ENCODE results near the gene MYO5C.
"Not testable (repeated sequence)": the region's sequence is repeated elsewhere in the genome, so short reads cannot be mapped to it uniquely, and the experiment has no call there.

MYO5C gene

DNA sequence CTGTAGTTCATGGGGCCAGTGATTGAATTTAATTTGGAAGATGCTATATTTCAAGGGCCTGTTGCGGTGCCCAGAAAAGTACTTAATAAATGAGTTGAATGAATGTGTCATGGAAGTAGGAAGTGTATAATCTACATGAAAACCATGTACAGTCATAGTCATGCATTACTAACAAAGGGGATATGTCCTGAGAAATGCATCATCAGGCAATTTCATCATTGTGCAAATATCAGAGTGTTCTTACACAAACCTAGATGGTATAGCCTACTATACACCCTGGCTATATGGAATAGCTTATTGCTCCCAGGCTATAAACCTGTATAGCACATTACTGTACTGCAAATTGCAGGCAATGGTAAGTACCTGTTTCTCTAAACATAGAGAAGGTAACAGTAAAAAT is 10.7 kb upstream of the MYO5C start:
- no peak for DNase-seq (ENCODE audit: low read depth in 2 of 2, low spot score in 1 of 2)

DNA sequence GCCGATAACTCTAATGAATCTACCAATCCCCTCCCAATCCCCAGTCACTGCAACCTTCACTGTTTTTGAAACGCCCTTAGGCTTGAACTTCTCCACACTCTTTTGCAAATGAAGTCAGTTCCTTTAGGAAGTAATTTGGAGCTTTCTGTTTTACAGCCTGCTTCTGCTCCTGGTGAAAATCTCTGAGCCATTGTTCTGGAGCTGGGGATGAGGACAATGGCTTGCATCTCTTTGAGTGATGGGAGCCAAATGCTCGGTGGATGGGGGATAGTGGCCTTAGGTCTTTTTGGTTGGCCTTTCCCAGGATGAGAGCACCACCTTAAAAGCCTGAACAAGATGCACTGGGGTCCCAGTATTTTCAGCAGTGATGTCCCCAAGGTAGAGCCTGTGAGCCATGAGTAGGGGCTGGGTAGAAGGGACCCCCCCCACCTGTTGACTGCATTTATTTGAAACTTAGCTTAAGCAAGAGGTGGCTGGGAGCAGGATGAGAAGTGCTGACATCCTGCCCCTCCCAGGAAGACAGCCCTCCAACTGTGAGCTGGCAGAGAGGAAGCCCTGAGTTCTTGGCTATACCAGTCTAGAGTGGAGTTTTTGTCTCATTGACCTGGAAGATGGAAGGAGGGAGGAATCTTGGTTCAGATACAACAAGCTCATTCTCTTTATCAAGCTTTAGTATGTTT is 7.6 kb upstream of the MYO5C start:
- DNase-seq (ENCODE audit: low read depth in 2 of 2, low spot score in 1 of 2): no peak

DNA sequence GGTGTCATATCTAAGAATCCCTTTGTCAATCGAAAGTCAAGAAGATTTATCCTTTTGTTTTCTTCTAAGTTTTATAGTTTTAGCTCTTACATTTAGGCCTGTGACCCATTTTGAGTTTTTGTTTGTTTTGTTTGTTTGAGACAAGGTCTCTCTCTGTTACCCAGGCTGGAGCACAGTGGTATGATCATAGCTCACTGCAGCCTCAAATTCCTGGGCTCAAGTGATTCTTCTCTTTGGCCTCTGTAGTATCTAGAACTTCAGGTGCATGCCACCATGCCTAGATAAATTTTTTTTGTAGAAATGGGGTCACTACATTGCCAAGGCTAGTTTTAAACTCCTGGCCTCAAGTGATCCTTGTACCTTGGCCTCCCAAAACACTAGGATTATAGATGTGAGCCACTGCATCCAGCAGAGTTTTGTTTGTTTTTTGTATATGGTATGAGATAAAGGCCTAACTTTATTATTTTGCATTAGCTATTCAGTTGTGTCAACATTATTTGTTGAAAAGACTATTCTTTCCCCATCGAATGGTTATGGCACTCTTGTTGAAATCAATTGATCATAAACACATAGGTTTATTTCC is 5.8 kb upstream of the MYO5C start:
- DNase-seq (ENCODE audit: low read depth in 2 of 2, low spot score in 1 of 2): no peak

DNA sequence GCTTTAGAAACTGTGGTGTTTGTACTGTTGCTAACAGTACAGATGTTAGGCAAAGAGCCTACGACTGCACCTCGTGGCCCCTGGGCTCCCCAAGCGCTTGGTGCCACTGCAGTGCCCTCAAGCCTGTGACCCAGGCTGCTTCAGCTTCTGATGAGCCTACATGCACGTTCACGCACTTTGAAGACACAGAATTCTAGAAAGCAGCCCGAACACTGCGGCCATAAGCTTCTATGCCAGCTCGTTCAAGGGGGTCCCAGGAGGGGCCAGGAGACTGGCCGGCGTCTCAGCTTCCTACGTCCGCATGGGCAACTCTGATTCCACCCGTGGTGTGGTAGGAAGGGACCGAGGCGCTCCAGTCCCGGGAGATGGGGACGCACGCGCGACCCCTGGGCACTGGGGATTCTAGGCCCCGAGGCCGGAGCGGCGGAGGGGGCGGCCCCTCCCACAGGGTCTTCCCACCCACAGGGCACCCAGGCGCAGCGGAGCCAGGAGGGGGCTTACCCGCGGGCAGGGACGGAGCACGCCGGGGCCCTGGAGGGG is 653 bp downstream of the MYO5C start:
- no peak for DNase-seq (ENCODE audit: low read depth in 2 of 2, low spot score in 1 of 2)

DNA sequence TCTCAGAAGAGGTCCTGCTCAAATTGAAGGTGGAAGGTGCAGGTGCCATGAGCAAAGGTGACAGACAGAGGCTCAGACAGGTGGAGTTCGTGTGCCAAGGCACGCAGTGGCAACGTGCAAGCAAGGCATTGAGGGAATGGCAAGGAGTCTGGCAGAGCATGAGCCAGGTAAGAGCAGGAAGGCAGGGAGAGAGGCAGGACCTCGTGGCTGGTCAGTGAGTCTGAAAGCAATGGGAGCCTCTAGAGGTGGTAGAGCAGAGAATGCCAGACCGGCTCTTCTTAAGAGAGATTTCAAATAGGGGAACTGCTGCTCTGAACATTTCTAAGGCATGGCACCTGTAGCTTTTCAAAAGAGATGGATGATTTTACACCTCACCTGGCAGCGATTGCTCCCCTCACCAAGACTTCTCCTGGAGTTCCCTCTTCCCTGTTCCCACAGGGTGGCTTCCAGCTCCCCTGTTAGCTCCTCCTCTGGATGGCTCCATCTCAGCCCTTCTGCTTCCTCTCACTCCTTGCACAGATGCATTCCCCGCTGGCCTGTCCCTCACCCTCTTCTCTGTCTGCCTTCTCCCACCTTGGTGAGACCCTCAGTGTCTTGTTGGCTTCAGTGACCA is 2.7 kb downstream of the MYO5C start:
- no peak for DNase-seq (ENCODE audit: low read depth in 2 of 2, low spot score in 1 of 2)

DNA sequence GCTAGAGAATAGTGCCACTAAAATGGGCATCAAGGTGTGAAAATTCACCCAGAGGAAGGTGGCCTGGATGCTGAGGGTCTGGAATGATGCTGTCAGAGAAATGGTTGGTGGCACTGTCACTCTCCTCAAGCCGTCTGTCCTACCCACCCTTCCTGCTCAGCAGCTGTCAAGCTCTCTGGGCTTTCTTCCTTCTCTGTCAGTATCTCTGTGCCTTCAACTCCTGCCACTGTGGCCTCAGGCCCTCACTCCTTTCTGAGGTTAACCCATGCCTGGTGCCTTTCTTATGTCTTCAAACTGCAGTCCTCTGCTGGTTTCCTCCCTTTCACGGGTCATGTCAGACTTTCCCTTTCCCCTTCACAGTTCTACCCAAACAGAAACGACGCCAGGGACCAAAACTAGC is 4.4 kb downstream of the MYO5C start:
- no peak for DNase-seq (ENCODE audit: low read depth in 2 of 2, low spot score in 1 of 2)

DNA sequence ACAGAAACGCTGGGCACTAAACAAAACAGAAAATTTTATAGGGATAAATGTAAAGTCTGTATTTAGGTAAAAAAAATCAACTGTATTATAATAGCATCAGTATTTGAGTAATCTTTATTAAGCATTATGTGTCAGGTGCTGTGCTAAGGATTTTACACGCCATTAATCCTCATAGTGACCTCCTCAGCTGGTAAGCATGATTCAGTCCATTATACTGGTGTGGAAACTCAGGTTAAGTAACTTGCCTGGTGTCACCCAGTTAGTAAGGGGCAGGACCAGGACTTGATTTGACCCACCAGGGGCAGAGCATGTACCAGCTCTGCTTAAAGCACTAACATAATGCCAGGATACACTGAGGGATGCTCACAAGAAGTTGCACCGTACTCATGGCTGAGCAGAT is 4.8 kb downstream of the MYO5C start:
- DNase-seq (ENCODE audit: low read depth in 2 of 2, low spot score in 1 of 2): no peak

DNA sequence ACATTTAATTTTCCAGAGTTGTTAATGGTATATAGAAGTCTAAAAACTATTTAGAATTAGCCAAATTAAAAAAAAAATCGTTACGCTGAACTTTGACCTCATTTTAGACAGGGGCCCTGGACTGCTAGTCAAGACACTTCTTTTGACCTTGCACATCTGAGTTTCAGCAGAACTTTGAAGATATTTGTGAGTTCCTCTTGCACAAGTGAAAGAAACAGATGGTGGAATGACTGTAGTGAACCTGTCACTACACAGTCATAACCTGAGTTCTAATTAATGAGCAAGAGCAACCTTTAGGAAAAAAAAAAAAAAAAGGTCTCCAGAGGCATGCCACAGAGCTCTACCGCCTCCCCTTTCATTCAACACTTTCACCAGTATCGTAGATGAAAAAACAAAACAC is 5.3 kb downstream of the MYO5C start:
- no peak for DNase-seq (ENCODE audit: low read depth in 2 of 2, low spot score in 1 of 2)

DNA sequence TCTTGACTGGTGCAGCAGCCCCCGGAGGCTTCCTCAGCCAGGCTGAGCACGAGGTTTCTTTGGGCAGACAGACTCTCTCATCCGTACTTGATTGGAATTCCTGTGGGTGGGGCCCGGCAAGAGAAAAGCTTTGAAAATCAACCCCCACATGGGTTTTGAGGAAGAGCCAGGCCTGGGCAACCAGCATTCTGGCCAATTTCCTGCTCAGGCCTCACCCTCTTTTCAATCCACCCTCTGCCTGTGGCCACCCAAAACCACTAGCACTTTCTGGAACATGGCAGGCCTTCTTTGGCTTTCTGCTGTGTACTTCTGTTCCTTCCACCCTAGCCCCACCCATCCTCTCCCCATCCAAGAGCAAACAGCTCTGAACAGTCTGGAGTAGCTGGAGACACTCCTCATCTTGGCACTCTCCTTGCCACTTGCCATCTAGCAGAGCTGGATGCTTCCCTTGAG is 5.9 kb downstream of the MYO5C start:
- DNase-seq (ENCODE audit: low read depth in 2 of 2, low spot score in 1 of 2): no peak

DNA sequence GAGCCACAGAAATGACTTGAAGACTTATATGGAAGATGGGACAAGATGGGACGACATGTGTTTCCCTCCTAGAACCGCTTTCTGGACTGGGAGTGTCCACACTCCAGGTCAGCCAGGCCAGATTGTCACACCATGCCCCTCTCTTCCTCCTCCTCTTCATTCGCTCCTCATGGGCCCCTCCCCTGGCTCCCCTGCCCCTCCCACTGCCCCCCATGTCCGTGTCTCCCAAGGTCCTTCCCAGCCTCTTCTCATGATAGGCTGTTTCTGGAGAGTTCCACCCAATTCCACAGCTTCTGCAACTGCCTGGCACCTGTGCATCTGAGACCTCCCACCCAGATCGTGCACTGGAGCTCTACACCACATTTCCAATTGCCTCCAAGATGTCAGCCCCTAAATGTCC is 6.6 kb downstream of the MYO5C start:
- DNase-seq (ENCODE audit: low read depth in 2 of 2, low spot score in 1 of 2): no peak

DNA sequence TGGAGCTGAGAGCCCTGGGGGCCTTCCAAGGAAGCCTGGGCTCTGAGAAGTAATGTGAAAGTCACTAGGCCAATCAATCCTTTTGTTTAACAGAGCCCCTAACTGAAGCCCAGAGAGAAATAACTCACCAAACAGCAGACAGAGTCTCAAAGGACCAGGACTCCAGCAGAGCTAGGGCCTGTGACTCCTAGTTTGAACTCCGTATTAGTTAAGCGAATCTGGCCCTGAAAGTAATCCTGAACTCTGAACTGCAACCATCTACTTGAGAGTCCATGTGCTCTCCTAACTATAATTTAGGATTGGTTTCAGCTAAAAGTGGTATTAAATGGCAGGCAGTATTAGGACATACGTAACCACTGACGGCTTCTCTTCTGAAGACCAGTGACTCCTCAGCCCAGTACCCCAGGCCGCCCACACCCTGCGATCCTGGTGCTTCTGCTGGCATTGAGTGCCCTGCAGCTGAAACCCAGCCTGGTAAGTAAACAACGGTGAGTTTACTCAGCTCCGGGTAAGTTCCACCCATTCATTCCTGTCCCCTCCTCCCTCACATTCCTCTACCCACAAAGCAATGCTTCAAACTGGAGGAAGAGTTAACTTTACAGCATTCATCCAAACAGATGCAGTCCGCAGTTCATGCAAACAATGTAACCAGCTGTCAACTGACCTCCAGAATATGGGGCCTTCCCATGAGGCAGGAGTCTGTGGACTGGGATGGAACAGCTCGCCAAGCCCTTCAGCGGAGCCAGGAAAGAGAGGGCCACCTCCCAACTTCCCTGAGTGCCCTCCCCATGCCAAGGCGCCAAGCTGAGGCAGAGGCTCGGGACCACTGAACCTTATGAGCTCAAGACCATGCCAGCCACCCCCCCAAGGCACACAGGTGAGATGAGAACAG is 7.3 kb downstream of the MYO5C start:
- no peak for DNase-seq (ENCODE audit: low read depth in 2 of 2, low spot score in 1 of 2)

DNA sequence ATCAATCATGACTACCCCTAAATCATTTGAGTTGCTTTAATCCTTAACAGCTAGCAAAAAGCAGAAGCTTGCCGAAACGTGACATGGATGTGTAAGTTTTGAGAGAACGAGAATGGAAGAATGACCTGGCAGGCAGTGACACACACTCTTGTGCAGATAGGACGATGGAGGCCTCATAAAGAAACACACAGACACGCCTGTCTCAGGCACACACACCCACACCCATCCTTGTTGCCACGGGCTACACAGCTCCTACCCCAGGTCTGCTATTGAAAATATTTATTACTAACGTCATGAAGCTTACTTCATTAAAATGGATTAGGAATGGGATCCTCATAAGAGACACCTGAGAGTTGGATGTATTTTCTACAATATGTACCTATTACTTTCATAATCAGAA is 8.5 kb downstream of the MYO5C start:
- no peak for DNase-seq (ENCODE audit: low read depth in 2 of 2, low spot score in 1 of 2)

DNA sequence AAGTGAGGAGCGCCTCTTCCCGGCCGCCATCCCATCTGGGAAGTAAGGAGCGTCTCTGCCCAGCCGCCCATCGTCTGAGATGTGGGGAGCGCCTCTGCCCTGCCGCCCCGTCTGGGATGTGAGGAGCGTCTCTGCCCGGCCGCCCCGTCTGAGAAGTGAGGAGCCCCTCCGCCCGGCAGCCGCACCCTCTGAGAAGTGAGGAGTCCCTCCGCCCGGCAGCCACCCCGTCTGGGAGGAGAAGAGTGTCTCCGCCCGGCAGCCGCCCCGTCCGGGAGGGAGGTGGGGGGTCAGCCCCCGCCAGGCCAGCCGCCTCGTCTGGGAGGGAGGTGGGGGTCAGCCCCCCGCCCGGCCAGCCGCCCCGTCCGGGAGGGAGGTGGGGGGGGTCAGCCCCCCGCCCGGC is 9.7 kb downstream of the MYO5C start:
- DNase-seq (ENCODE audit: low read depth in 2 of 2, low spot score in 1 of 2): not testable (repeated sequence)

DNA sequence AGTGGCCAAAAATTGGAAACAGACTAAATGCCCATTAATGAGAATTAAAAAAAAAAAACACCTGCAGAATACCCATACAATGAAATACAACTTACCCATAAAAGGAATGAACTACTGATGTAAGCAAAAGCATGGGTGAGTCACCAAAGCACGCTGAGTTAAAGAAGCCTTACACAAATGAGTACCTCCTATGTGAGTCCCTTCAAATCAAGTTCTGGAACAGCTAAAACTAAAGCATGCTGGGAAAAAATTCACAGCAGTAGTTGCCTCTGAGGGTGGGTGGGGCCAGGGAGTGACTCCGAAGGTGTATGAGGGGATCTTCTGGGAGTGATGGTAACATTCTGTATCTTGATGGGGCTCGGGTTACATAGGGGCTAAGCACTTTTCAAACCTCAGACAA is 11.4 kb downstream of the MYO5C start:
- DNase-seq (ENCODE audit: low read depth in 2 of 2, low spot score in 1 of 2): no peak

DNA sequence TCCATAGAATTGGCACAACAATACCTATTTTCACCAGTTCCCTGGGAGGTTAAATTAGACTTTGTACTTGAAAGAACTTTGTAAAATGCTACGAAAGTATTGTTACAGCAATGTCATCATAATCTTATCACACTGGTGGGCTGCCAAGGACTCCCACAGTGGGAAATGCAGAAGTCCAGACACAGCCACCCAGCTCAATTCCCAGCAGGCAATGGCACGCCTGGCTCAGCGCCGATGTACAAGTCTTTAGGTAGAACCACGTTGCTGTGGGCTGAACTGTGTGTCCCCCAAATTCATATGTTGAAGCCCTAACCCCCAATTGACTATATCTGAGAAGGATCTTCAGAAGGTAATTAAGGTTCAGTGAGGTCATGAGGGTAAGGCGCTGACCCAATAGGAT is 12.3 kb downstream of the MYO5C start:
- no peak for DNase-seq (ENCODE audit: low read depth in 2 of 2, low spot score in 1 of 2)

DNA sequence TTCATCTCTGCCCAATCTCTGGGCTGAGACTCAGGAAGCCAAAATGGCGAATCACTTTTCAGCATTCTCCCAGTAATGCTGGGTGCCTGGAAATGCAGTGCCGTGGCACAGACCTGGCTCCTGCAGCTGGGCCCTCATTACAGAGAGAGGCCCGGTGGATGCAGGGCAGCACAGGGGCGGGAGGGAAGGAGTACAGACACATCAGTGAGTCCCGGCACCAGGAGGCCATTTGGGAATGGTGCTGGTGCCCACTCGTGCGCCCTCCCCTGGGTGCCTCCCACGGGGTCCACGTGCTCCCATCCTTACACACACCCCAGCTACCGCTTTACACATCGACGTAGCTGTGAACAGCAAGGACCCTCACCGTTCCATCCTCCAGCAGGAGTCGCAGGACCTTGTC is 13.2 kb downstream of the MYO5C start:
- DNase-seq (ENCODE audit: low read depth in 2 of 2, low spot score in 1 of 2): no peak

DNA sequence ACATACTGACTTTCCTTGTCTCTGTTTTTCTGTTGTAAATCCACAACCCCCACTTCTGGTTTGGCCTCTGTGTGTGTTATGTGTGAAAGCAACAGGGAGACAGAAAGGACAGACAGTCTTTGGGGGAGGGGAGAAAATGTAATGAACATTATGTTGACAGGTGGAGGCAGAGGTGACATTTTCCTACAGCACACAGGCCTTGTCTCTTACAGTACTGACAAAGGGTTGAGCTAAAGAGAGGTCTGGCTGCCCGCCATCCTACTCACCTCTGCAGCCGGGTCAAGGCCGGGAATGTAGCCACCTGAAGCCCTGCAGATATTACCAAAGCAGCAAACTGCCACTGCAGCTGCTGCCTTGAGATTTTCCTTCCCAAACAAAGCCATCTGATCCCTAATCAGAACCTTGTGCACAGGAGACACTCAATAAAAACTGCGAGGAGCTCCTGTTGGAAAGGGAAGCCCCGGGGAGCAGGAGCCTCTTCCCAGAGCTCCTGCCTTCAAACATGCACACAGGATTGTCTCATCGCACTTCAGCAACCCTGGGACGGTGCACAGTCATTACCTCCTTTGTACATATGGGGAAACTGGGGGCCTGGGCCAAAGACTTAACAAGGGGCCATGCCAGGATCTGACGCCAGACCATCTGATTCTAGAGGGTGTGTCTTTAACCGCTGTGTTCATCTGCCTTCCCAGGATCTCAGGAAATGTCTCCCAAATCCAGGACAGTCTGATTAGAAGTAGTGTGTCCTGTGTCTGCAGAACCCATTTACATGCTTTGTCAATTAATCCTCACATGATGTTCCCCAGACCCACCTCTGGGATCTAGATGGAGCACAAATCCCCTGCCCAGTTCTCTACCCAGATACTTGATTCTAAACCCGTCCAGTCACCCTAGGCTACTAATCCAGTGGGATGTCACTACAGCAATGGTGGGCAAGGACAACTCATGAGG is 14.2 kb downstream of the MYO5C start:
- no peak for DNase-seq (ENCODE audit: low read depth in 2 of 2, low spot score in 1 of 2)

DNA sequence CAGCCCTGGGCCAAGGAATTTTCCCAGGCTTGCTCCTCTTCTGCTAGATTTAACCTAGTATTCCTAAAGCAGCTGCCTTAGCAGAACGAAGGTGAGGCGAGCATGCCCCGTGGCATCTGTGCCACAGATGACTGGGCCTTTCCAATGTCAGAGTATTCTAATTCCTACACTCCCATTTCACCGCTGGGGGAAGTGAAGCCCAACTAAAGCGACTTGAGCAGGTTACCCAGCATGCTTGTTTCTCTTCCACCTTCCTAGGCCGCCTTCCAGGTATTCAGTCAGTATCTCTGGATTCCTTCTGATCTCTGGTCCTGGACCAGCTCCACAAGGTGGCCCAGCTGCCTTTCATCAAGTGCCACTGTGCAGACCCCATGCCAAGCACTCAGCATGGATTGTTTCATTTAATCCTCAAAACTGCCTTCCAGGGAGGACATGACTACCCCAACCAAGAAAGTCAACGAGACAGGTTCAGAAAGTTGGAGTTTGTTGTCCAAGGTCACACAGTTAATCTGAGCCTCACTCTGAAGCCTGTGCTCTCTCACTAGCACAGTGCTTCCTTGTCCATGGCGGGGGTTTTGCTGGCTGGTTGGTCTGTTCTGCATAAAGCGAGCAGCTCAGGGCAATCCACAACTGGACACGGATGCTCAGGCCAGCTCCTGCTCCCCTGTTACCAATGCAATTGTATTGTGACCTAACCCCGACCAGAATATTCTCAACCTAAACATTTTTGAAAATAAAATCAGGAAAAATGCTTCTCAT is 15.1 kb downstream of the MYO5C start:
- DNase-seq (ENCODE audit: low read depth in 2 of 2, low spot score in 1 of 2): no peak

DNA sequence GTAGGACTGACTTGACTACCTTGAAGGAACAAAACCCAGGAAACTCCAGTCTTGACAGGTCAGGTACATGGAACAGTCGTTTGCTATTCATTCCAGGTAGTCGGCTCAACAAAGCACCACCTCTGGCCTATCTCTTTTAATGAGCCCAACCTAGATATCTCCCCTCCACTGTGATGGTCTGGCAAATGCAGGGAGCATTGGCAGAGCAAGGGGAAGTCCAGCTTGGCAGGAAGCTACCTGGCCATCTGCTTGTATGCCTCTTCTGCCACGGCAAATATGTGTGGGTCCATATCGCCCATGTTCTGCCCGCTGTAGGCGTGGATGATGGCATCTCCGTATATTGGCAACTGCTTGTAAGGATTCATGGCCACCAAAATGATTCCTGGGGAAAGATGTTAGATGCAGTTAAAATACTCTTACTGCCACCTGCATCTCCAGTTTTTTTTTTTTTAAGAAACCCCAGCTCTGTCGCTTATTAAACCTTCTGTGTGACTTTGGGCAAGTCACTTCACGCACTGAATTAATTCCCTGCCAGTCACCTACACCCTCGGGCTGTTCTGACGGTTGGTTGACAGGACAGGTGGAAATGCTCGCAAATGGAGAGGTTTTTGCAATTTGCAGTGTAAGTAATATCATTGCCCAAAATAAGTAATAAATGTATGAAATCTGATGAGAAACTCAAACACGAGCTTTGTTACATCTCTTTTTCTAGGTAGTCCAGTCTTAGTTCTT is 16.8 kb downstream of the MYO5C start:
- no peak for DNase-seq (ENCODE audit: low read depth in 2 of 2, low spot score in 1 of 2)

Data from stimulated activated CD8-positive, alpha-beta memory T cell treated with anti-CD3 and anti-CD28 coated beads, Interleukin-4, amount 100 ng/mL, for 1 hour (primary cell).